OCI-LY7 (cell line): ENCODE results near the gene CNTN1. TPM values are rescaled to one million over a fixed set of nuclear protein-coding genes. Genes with fewer than 3 reads are reported as not detected.

Experiments used
- BruUV-seq: library from RNA; stranded (reverse); fragments of 400-500 nt; replicated peaks from 2 replicates; lab custom pipeline; 2021; lab: Mats Ljungman, UMichigan
- CTCF ChIA-PET: fragments of 300-600 bp; sonication (Branson Sonifier 250); formaldehyde crosslinking; loops from one replicate; lab custom pipeline; 2022; ENCODE audit warnings: antibody characterized with exemption; ENCODE audit not compliant: unreplicated experiment; lab: Charles Lee
- POLR2A ChIA-PET: fragments of 300-600 bp; sonication (Branson Sonifier 250); formaldehyde crosslinking; loops from one replicate; lab custom pipeline; 2022; ENCODE audit warnings: antibody characterized with exemption; lab: Charles Lee
- DNase-seq: peaks from one replicate; pipeline ENCODE4 v3.0.0-alpha.2; 2015; ENCODE audit warnings: low spot score
- H2AFZ ChIP-seq: fragments of 200-600 bp; sonication (generic), shearing (Covaris generic); 2 replicates; pipeline ENCODE4 v1.6.1; 2014; ENCODE audit warnings: mild to moderate bottlenecking, antibody characterized with exemption, low read length, moderate library complexity
- H3K27ac ChIP-seq: fragments of 200-600 bp; sonication (generic); 2 replicates; pipeline ENCODE4 v1.5.1; 2014; ENCODE audit warnings: mixed run types, low read depth, mild to moderate bottlenecking, moderate library complexity, low read length, inconsistent platforms; ENCODE audit not compliant: poor library complexity, severe bottlenecking
- H3K36me3 ChIP-seq: fragments of 200-600 bp; sonication (generic); 2 replicates; pipeline ENCODE4 v1.6.1; 2014; ENCODE audit warnings: mild to moderate bottlenecking, antibody characterized with exemption, low read length, moderate library complexity, mixed read lengths; ENCODE audit not compliant: insufficient read depth
- H3K4me1 ChIP-seq: fragments of 200-600 bp; sonication (generic); 2 replicates; pipeline ENCODE4 v1.5.1; 2014; ENCODE audit warnings: mild to moderate bottlenecking, low read length; ENCODE audit not compliant: insufficient read depth, poor library complexity, severe bottlenecking
- H3K4me2 ChIP-seq: fragments of 200-600 bp; sonication (generic); 2 replicates; pipeline ENCODE4 v1.6.1; 2014; ENCODE audit warnings: mild to moderate bottlenecking, low read length
- H3K4me3 ChIP-seq: fragments of 200-600 bp; sonication (generic); 2 replicates; pipeline ENCODE4 v1.5.1; 2014; ENCODE audit warnings: mild to moderate bottlenecking, low read depth, low read length; ENCODE audit not compliant: poor library complexity, severe bottlenecking
- H3K79me2 ChIP-seq: fragments of 200-600 bp; sonication (generic); 2 replicates; pipeline ENCODE4 v1.6.1; 2016; ENCODE audit warnings: low read depth, mild to moderate bottlenecking, low read length, moderate library complexity, mixed read lengths; ENCODE audit not compliant: insufficient read depth
- H3K9me2 ChIP-seq: fragments of 200-600 bp; sonication (generic); 2 replicates; pipeline ENCODE4 v1.6.1; 2016; ENCODE audit warnings: mild to moderate bottlenecking, low read length, mixed read lengths; ENCODE audit not compliant: insufficient read depth
- H3K9me3 ChIP-seq: fragments of 200-600 bp; sonication (generic); 2 replicates; pipeline ENCODE4 v1.6.1; 2014; ENCODE audit warnings: mild to moderate bottlenecking, mixed run types, low read length, mixed read lengths
- H4K20me1 ChIP-seq: fragments of 200-600 bp; sonication (generic); 2 replicates; pipeline ENCODE4 v1.6.1; 2014; ENCODE audit warnings: mild to moderate bottlenecking, antibody characterized with exemption, low read length, moderate library complexity, mixed read lengths; ENCODE audit not compliant: insufficient read depth
- EZH2phosphoT487 ChIP-seq: fragments of 200-600 bp; sonication (generic); IDR thresholded peaks from 2 replicates; pipeline ENCODE4 v1.6.1; 2018; ENCODE audit warnings: low read depth, borderline replicate concordance, mild to moderate bottlenecking, mixed run types, antibody characterized with exemption, low read length, moderate library complexity, mixed read lengths
- intact Hi-C: fragments of 100-400 bp; cut with micrococcal nuclease; formaldehyde crosslinking; loops from one replicate; pipeline ENCODE4 v1.10.0; 2022; ENCODE audit not compliant: unreplicated experiment
- total RNA-seq, 2 experiments: library from RNA; depleted of rRNA in 1 of 2; stranded (reverse); fragments of >200 nt in 1 of 2; shearing (Covaris generic) in 1 of 2; gene quantifications; 2 replicates each; pipeline ENCODE4 v1.2.3, GENCODE V29; 2014 to 2022
- TF ChIP-seq, protein P1 (sequence below): fragments of 200-600 bp; sonication (generic); conservative IDR thresholded peaks from 2 replicates; pipeline ENCODE4 v1.5.1; 2014; ENCODE audit warnings: mild to moderate bottlenecking, antibody characterized with exemption, low read length, moderate library complexity, mixed read lengths

CNTN1 gene
- total RNA-seq, 2 experiments from 2014 or later = not detected

DNA sequence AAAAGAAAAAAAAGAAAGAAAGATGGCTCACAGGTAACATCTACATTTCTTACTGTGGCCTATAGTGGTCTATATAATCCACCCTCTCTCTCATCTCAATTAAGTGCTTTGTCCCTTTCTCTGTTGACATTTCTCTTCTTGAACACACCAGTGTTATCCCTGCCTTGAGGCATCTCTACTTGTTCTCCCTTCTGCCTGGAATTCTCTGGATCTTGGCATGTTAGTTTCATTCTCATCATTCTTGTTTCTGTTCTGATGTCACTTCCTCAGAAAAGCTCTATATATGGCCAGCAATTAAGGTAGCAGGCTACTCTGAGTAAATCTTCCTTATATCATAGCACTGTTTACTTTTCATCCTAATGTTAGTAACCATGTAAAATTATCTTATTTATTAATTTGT lies 340.1 kb downstream of the CNTN1 start:
- no TSS peak for BruUV-seq
- Histone ChIP-seq H3K4me2 (no peak overlapping the region), H4K20me1 (no peaks in the 10 kb centered on the region), H3K4me3 (no peak overlapping the region), H3K36me3 (no peaks in the 10 kb centered on the region), H2AFZ (no peak overlapping the region), H3K9me2 (no peaks in the 10 kb centered on the region), H3K4me1 (no peaks in the 10 kb centered on the region), H3K9me3 (no peaks in the 10 kb centered on the region), H3K27ac (no peak overlapping the region), H3K79me2 (no peaks in the 10 kb centered on the region)
- DNase-seq = no peak
- intact Hi-C loops = no loop called here
- ChIA-PET CTCF (no interaction called here), POLR2A (no interaction called here)
- TF ChIP-seq, protein P1, sequence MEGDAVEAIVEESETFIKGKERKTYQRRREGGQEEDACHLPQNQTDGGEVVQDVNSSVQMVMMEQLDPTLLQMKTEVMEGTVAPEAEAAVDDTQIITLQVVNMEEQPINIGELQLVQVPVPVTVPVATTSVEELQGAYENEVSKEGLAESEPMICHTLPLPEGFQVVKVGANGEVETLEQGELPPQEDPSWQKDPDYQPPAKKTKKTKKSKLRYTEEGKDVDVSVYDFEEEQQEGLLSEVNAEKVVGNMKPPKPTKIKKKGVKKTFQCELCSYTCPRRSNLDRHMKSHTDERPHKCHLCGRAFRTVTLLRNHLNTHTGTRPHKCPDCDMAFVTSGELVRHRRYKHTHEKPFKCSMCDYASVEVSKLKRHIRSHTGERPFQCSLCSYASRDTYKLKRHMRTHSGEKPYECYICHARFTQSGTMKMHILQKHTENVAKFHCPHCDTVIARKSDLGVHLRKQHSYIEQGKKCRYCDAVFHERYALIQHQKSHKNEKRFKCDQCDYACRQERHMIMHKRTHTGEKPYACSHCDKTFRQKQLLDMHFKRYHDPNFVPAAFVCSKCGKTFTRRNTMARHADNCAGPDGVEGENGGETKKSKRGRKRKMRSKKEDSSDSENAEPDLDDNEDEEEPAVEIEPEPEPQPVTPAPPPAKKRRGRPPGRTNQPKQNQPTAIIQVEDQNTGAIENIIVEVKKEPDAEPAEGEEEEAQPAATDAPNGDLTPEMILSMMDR = no peak
- TF ChIP-seq EZH2phosphoT487 = no peak

DNA sequence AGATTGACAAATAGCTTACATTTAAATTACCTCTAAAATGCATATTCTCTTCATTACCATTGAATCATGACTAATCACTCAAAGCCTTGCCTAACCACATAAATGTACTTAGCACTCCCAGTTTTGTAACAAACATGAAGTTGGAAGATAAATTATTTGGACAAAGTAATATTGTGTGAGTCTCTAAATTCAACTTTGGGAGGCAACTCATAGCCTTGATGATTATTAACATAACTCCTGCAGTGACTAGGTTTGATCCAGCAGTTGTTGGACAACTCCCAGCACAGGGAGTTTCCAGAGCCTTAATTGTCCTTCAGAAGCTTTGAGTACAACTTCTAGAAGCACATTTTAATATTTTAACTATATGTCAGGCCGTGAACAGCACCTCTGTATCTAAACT lies 342.4 kb downstream of the CNTN1 start:
- no peaks in the 10 kb centered on the region for H4K20me1 ChIP-seq
- H3K36me3 ChIP-seq = no peaks in the 10 kb centered on the region
- no peak overlapping the region for H2AFZ ChIP-seq
- no peak overlapping the region for H3K4me3 ChIP-seq
- no TSS peak for BruUV-seq
- no peak for TF ChIP-seq EZH2phosphoT487
- TF ChIP-seq, protein P1 = no peak
- no peak overlapping the region for H3K4me2 ChIP-seq
- no peaks in the 10 kb centered on the region for H3K9me2 ChIP-seq
- no peaks in the 10 kb centered on the region for H3K9me3 ChIP-seq
- H3K4me1 ChIP-seq = no peaks in the 10 kb centered on the region
- no peak for DNase-seq
- POLR2A ChIA-PET = interaction anchor here (0.5 to 1.0 kb wide), 2 partner anchors 11 to 1112 kb away, joined by 3 to 4 read pairs; no protein-coding TSS in a partner anchor
- H3K79me2 ChIP-seq = no peaks in the 10 kb centered on the region
- CTCF ChIA-PET = no interaction called here
- intact Hi-C loops = no loop called here
- H3K27ac ChIP-seq = no peak overlapping the region

DNA sequence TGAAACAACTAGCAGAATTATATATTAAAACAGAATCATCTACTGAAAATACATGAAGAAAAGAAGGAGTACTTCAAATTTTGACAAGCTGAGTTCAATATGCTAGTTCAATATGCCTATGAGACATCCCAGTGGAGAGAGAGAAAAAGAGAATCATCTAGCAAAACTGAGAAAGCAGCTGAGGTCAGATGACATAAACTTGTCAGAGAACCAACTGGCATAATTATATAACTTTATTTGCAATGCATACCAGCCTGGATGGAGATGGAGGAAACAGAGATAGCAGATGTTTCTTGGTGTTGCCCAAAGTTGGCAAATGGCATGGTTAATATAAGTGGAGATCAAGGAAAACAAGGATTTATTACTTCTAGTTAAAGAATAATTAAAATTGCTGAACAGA lies 347.2 kb downstream of the CNTN1 start:
- Histone ChIP-seq H2AFZ (no peak overlapping the region), H3K4me2 (no peak overlapping the region), H3K4me3 (no peak overlapping the region), H4K20me1 (no peaks in the 10 kb centered on the region), H3K79me2 (no peaks in the 10 kb centered on the region), H3K27ac (no peak overlapping the region), H3K9me3 (no peaks in the 10 kb centered on the region), H3K36me3 (no peaks in the 10 kb centered on the region), H3K9me2 (no peaks in the 10 kb centered on the region), H3K4me1 (no peaks in the 10 kb centered on the region)
- intact Hi-C loops = no loop called here
- TF ChIP-seq, protein P1 = no peak
- no peak for TF ChIP-seq EZH2phosphoT487
- no peak for DNase-seq
- CTCF ChIA-PET = no interaction called here
- POLR2A ChIA-PET = interaction anchor here (0.5 to 0.7 kb wide), 2 partner anchors 19 to 687 kb away, joined by 3 read pairs; no protein-coding TSS in a partner anchor
- BruUV-seq = no TSS peak
